ENCODE results near the gene IFT122.

GRCh38 chr3:129518581-129518980 lies 78.6 kb downstream of the IFT122 start:
- TF ChIP-seq POLR2A (IDR thresholded peaks at IDR 0.05), result no peak
- no peak for TF ChIP-seq CTCF (IDR thresholded peaks at IDR 0.05)
- TF ChIP-seq EP300 (IDR thresholded peaks at IDR 0.05), result no peak
- TF ChIP-seq POLR2AphosphoS5 (IDR thresholded peaks at IDR 0.05), result no peak
